NT2/D1 (cell line): ENCODE results near the gene SPAG5.

ENCODE experiments used
- DNase-seq: peaks from one replicate; pipeline ENCODE4 v3.0.0-alpha.2; 2011; ENCODE audit warnings: low read depth, low spot score
- H3K27me3 ChIP-seq: 2 replicates; pipeline ENCODE4 v1.6.0; 2011; ENCODE audit warnings: mild to moderate bottlenecking; ENCODE audit not compliant: insufficient read length, insufficient read depth
- H3K36me3 ChIP-seq: 2 replicates; pipeline ENCODE4 v1.6.1; 2011; ENCODE audit warnings: mild to moderate bottlenecking, low read length, mixed read lengths; ENCODE audit not compliant: insufficient read depth, insufficient read length
- H3K4me1 ChIP-seq: 2 replicates; pipeline ENCODE4 v1.5.1; 2011; ENCODE audit not compliant: insufficient read depth, insufficient read length
- H3K4me3 ChIP-seq: 2 replicates; pipeline ENCODE4 v1.5.1; 2011; ENCODE audit warnings: low read depth; ENCODE audit not compliant: insufficient read length
- H3K9ac ChIP-seq: 2 replicates; pipeline ENCODE4 v1.6.0; 2011; ENCODE audit warnings: low read depth; ENCODE audit not compliant: insufficient read length
- H3K9me3 ChIP-seq: 2 replicates; pipeline ENCODE4 v1.5.1; 2011; ENCODE audit warnings: mild to moderate bottlenecking, low read length; ENCODE audit not compliant: insufficient read depth
- SUZ12 ChIP-seq: IDR thresholded peaks from 2 replicates; pipeline ENCODE4 v1.6.1; 2011; ENCODE audit not compliant: insufficient read length, insufficient read depth; ENCODE audit errors: extremely low read depth
- YY1 ChIP-seq: IDR thresholded peaks from 2 replicates; pipeline ENCODE4 v1.6.1; 2011; ENCODE audit not compliant: insufficient read length, insufficient read depth
- ZNF274 ChIP-seq: IDR thresholded peaks from 2 replicates; pipeline ENCODE4 v1.6.1; 2011; ENCODE audit warnings: mild to moderate bottlenecking, low read depth, low read length

SPAG5 gene

GRCh38 chr17:28553000-28553505, 45.8 kb downstream of the SPAG5 start:
- Histone ChIP-seq H3K27me3 (no peaks in the 10 kb centered on the region), H3K4me3 (no peak overlapping the region), H3K9ac (no peak overlapping the region), H3K9me3 (no peaks in the 10 kb centered on the region), H3K4me1 (peaks cover 6% of the 10 kb centered on the region), H3K36me3 (peaks cover 47% of the 10 kb centered on the region)
- no peak for TF ChIP-seq ZNF274
- no peak for TF ChIP-seq YY1
- no peak for TF ChIP-seq SUZ12
- no peak for DNase-seq

GRCh38 chr17:28552176-28552999, 46.4 kb downstream of the SPAG5 start, which contains the start of gene UNC119:
UNC119 (minus strand) TSS chr17:28552624; CDS start chr17:28552557, 67 bp downstream.
- DNase-seq, result no peak
- H3K36me3 ChIP-seq, result peaks cover 43% of the 10 kb centered on the region
- TF ChIP-seq YY1 (no peak), ZNF274 (no peak), SUZ12 (no peak)
- H3K4me1 ChIP-seq, result peaks cover 11% of the 10 kb centered on the region
- H3K27me3 ChIP-seq, result no peaks in the 10 kb centered on the region
- H3K9ac ChIP-seq, result peak within 1 kb of the TSS; percentile 85
- H3K9me3 ChIP-seq, result no peaks in the 10 kb centered on the region
- peak within 1 kb of the TSS; percentile 72 for H3K4me3 ChIP-seq

- Histone ChIP-seq H3K27me3 (no peaks in the 10 kb centered on the region), H3K9ac (peak overlapping the region; percentile 85), H3K9me3 (no peaks in the 10 kb centered on the region), H3K36me3 (peaks cover 47% of the 10 kb centered on the region), H3K4me1 (peaks cover 11% of the 10 kb centered on the region), H3K4me3 (peak overlapping the region; percentile 72)
- no peak for DNase-seq
- no peak for TF ChIP-seq YY1
- no peak for TF ChIP-seq SUZ12
- no peak for TF ChIP-seq ZNF274
Observed at GRCh38 chr17:28551421-28552175, 47.2 kb downstream of the SPAG5 start.

GRCh38 chr17:28550858-28551257, 48.0 kb downstream of the SPAG5 start:
- H3K4me3 ChIP-seq, result no peak overlapping the region
- DNase-seq, result no peak
- peaks cover 42% of the 10 kb centered on the region for H3K36me3 ChIP-seq
- TF ChIP-seq YY1, result no peak
- no peak for TF ChIP-seq ZNF274
- no peak for TF ChIP-seq SUZ12
- H3K4me1 ChIP-seq, result peaks cover 15% of the 10 kb centered on the region
- no peaks in the 10 kb centered on the region for H3K9me3 ChIP-seq
- peak overlapping the region; percentile 61 for H3K9ac ChIP-seq
- no peaks in the 10 kb centered on the region for H3K27me3 ChIP-seq

GRCh38 chr17:28549236-28550132, 49.3 kb downstream of the SPAG5 start:
- no peak for DNase-seq
- TF ChIP-seq YY1 (no peak), SUZ12 (no peak), ZNF274 (no peak)
- Histone ChIP-seq H3K4me3 (no peak overlapping the region), H3K9ac (no peak overlapping the region), H3K36me3 (peaks cover 32% of the 10 kb centered on the region), H3K9me3 (no peaks in the 10 kb centered on the region), H3K27me3 (no peaks in the 10 kb centered on the region), H3K4me1 (peaks cover 18% of the 10 kb centered on the region)

GRCh38 chr17:28548417-28549130, 50.3 kb downstream of the SPAG5 start:
- no peak overlapping the region for H3K4me3 ChIP-seq
- H3K36me3 ChIP-seq, result peaks cover 23% of the 10 kb centered on the region

More at GRCh38 chr17:28548417-28549130, 50.3 kb downstream of the SPAG5 start:
- TF ChIP-seq SUZ12 (no peak), YY1 (no peak), ZNF274 (no peak)
- H3K9me3 ChIP-seq, result no peaks in the 10 kb centered on the region
- peaks cover 19% of the 10 kb centered on the region for H3K4me1 ChIP-seq
- DNase-seq, result no peak
- no peaks in the 10 kb centered on the region for H3K27me3 ChIP-seq
- no peak overlapping the region for H3K9ac ChIP-seq
